Activated naive CD4-positive, alpha-beta T cell treated with anti-CD3 and anti-CD28 coated beads, Interleukin-2, amount 50 U/mL, for 16 hours (primary cell): ENCODE data around the gene ZMIZ1.

ENCODE experiments used
- DNase-seq: peaks from one replicate; pipeline ENCODE4 v3.0.0-alpha.2; 2020

The ZMIZ1 gene

DNA sequence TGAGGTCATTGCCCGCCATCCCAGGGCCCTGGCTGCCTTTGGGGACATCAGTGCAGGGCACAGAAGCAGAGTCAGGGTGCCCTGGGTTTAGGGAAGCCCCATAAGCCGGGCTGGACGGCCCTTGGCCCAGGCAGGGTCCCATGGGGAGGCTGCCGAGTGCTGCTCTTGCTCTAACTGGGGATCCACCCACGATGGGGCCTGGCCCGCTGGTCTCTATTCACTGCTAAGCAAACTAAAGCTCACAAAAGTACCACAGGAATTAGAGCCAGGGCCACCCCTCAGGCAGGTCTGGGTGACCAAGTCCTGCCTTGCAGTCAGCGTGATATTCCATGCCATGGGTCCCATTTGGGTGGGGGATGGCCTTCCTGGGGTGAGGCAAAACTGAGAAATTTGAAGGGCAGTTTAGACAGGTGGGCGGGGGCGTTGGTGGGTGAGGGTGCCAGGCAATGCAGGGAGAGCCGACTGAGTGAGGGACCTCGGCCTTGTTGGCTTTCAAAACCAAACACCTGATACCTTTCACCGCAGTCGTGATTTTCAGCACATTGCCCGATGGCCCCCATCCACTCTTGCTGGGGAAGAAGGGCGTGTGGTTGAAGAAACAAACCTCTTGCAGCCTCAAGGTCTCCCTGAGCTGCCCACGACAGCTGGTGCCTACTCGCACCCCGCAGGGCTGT is 185.7 kb downstream of the ZMIZ1 start:
- no peak for DNase-seq

DNA sequence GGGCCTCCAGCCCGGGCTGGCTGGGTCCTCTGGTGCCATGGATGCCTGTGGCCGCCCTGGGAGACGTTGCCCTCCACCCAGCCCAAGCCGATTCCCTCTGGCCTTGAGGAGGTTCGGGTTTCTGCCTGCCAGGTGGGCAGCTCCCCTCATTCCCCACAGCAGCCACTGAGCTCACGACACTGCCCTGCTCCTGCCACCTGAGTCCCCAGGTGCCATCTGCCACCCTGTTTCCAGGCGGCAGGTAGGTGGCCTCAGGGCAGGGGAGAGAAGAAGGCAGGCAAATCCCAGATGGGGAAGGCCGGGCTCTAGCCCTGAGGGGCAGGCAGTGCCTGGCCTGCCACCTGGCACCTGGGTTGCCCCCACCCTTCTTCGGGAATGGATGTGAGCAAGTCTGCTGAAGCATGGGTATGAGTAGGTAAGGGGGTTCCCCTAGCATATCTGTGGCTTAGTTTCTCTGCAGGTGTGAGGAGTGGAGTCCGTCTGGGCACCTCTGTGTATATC is 186.3 kb downstream of the ZMIZ1 start:
- DNase-seq, result no peak

DNA sequence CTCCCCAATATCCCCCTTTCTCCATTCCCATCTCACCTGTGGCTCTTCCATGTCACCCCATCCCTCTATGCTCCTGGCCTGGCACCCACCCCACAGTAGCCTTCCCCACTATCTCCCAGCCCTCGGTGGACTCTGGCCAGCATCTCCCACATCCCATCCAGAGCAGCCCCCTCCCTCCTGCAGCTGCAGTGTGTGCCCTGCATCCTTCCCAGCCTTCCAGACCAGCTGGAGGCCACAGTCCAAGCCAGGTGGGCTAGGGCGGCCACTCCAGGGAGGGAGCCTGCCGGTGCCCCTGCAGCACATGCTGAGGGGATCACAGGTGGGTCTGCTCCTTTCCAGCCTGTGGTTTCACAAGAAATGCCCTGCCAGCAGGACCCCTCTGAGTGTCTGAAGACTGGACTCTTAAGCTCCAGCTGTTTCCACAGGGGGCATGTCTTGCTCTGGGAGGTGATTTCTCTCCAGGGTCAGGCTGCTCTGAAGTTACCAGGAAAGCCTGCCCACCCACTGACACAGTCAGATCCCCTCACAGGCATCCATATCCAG is 187.6 kb downstream of the ZMIZ1 start:
- no peak for DNase-seq

DNA sequence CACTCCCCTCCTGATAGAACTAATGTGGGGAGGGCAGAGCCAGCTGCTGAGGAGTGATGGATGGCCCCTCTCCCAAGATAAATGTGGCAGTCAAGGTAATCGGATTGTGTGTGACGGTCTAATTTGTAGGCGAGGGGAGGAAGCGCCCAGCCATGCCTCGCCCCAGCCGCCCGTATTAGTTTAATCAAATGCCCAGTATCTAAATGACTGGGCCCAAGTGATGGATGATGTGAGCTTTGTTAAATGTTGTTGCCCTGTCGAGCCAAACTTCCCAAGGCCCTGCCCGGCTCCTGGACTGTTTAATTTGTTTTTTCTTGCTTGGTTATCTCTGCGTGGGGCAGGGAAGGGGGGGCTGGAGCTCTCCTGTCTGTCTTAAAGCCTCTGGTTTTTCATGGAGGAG is 190.1 kb downstream of the ZMIZ1 start:
- no peak for DNase-seq

DNA sequence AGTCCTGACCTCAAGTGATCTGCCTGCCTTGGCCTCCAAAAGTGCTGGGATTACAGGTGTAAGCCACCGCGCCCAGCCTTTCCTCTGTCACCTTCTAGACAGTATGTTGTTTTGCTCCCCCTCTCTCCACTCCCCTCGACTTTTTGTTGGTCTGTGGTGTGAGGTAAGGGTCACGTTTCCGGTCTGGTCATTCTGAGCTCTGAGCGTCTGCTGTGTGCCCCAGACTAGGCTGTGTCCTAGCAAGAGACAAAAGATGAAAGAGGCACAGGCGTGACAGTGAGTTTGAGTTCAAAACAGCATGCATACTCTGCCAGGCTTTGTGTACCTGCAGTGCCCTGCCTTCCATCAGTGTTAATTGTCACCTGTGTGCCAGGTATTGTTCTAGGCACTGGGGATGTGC is 191.1 kb downstream of the ZMIZ1 start:
- no peak for DNase-seq

DNA sequence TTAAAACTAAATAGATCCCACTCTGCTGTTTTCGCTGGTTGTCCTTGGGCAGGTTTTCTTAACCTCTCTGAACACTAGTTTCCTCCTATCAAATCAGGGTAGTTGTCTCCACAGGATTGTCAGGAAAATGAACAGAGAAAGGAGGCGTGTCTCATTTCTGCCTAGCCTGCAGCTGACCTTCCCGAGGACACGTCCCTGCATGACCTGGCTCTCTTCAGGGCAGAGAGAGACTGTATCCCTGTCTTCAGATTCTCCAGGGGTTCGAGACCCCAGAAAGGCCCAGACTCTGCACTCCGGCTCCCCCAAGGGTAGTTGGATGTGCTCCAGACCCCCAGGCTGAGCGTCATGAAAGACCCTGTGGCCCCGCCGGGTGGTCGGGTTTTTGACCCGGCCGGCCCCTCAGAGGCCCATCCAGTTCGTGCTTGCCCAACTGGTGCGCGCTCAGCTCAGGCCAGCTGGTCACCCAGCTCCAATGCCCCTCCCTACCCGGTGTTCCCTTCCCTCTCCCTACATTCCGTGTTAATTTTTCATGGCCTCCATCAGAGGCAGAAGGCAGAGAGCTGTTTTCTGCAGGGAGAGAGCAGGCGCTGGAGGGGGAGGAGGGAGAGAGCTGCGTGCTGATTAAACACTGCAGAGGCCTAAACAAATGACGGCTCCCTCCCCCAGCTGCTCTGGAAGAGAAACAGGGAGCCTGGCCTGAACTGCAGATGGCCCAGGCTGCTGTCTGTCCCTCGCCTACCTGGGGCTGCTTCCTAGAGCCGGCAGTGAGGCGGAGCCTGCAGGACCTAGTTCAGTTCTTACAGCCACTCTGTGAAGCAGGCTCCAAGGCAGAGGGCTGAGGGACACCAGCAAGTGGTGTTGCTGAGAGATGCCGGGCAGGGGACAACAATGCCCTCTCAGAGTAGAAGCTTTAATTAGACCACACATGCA is 192.3 kb downstream of the ZMIZ1 start:
- no peak for DNase-seq

DNA sequence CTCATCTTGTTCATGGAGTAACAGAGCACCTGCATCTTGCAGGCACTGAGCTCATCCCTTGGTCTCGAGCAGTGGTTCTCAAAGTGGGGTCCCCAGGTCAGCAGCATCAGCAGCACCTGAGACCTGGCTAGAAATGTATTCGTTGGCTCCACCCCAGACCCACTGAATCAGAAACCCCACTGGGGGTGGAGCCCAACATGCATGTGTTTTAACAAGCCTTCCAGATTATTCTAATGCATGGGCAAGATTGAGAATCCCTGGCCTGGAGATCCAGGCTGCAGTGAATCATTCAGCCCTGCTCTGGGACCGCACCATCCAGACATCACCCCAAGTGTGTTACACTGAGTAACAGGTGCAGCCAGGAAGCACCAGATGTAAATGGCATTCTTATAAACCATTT is 193.4 kb downstream of the ZMIZ1 start:
- no peak for DNase-seq

DNA sequence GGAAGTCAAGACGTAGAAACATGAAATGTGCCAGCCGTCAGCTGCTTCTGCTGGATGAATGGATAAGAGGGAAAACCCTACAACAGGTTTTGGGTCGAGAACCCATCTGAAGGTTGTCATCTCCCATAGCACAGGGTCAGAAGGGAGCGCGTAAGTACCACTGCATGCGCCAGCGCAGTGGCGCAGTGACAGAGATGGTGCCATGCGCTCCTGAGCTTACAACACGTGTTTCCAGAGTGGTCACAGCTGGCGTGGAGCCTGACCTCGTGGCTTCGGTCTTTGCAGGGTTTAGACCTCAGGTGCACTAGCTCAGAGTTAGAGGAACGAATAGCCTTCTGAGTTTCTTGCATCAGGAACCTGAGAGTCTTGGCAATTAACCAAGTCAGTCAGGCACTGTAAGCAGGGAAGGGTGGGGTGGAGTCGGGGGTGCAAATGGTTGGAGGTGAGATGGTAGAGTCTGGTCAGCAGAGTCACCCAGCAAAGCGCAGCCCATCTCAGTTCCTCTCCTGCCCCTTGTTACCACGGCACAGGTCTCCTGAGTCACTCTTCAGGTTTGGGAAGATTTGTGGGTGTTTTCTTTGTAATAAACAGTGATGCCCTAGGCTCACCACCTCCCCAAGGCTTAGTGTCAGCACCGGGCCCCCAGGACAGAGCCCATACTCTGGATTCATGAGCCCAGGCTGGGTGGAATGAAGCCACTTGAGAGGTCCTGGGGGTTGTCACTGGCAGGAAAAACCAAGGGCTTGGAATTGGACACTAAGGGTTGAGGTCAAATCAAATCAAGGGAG is 194.4 kb downstream of the ZMIZ1 start:
- DNase-seq, result no peak

DNA sequence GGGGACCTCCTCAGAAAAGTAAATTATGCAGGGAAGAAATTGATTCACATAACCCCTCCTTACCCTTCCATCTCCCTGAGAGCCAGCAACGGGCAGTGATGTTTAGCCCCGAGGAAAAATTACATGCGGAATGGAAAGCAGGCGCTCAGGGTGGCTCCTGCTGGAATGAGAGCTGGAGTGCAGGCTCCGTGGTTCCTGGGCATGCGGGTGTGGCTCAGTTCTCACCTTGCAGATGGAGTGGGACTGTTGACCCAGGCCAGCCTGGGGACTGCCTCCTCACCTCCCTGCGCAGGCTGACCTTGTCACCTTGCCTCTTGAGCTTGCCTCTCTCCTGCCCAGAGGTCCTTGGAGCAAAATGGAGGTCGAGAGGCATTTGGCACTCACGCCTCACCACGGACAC is 195.2 kb downstream of the ZMIZ1 start:
- DNase-seq, result no peak

DNA sequence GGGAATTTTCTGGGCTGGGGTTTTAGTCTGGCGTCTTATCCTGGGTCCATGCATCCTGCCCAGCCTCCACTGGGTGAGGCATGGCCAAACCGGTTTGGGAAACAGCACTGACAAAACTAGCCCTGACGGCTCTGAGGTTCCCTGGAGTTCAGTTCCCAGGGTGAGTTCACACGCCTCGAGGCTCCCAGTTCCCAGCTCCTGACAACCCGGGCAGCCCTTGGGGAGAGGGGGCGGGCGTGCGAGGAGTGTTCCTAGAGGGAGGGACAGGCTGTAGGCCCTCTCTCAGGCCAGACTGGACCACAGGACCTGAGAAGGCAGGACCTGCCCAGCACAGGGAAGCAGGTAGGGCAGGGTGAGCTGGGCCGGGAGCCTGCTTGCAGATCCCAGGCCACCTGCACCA is 196.2 kb downstream of the ZMIZ1 start:
- DNase-seq, result no peak

DNA sequence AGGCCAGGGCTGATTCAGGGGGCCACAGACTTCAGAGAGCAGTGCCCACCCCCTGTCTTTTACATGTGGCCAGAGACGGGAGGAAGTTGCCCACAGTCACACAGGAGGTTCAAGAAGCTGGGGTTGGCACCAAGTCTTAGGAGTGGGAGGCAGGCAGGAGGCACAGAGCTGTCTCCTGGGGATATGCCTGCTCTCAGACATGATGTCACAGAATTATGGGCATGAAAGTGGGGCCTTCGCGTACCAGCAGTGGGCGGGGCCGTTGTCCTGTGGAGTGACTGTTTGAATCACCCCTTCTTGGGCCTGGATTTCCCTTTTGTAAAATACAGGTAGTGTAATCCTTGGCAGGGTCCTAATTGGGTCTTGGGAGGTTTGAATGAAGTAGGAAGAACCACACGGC is 197.3 kb downstream of the ZMIZ1 start:
- DNase-seq, result no peak

DNA sequence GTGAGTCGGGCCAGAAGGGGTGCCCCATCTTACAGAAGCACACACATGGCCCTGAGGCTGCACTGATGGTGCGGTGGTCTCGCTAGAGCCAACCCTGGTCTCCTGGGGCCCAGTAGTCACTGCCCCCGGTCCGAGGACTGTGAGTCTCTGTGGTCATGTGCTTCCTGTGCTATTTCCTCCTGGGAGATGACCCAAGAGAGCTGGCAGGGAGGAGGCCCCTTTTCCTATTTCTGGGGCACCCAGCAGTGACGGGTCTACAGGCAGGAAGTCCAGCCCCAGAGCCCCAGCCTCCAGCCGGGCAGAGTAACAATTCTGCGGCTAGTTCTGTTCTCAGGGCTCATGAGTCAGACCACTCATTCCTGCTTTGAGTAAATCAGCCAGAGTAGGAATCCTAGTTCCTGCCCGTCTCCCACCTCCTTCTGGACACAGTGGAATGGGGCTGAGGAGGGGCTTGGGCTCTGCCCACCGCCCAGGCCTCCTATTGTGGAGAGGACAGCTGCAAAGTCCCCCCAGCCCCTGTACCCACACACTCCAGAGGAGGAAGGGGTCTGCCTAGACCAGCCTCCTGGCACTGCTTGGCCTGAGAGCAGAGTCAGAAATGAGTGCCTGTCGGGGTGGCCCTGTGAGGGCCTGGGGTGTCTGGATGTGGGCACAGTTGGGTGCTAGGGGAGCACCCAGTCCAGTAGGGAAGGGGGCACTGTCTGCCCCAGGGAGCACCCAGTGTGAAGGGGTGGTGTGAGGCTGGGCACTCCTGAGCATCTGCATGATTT is 198.0 kb downstream of the ZMIZ1 start:
- no peak for DNase-seq

DNA sequence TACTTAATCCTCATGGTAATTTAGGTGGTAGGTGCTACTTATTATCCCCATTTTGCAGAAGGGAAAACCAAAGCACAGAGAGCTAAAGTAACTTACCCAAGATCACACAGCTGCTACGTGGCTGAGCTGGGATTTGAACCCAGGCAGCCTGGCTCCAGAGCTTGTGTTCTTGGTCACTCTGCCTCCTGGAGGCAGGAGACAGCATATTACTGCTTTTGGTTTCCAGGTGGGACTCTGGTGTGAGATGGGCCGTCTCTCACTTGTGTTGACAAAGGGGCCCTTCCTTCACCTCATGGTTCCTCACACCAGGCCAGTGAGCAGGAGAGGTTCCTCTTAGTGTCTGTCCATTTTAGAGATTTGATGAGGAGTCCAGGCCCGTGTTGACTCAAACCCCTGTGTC is 198.7 kb downstream of the ZMIZ1 start:
- no peak for DNase-seq

DNA sequence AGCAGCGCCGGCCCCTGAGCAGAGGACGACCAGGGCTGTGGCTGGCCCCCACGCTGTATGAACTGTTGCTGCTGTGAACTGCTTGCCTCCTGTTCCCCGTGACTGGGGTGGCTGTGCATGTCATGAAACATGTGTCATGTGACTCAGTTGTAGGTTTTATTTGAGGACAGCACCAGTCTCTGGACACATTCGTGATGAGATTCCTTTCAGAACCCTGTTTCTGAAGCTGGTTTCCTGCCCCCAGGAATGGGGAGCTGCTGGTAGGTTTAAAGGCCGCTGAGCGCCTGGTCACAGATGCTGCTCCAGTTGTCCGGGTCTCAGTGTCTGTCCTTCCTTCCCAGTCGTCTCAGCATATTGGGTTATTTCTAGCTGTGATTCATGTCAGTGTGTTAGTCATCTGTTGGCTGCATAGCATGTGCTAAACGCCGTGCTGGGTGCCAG is 199.4 kb downstream of the ZMIZ1 start:
- DNase-seq, result no peak

DNA sequence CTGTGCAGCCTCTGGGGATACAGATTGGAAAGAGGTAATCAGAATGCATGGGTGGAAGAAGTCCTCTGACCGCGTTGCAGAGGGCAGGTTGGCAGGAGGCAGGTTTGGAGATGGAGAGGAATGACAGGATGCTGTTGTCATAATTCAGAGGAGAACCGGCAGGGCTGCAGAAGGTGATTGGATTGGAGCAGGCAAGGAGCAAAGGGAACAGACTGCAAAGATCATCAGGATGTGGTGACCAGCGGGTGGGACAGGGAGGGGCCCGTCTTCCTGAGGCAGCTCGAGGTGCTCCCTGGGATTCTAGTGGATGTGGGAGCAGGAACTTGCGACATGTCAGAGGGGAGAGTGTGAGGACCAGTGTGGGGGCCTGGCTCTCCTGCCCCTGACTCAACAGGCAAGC is 200.0 kb downstream of the ZMIZ1 start:
- no peak for DNase-seq

DNA sequence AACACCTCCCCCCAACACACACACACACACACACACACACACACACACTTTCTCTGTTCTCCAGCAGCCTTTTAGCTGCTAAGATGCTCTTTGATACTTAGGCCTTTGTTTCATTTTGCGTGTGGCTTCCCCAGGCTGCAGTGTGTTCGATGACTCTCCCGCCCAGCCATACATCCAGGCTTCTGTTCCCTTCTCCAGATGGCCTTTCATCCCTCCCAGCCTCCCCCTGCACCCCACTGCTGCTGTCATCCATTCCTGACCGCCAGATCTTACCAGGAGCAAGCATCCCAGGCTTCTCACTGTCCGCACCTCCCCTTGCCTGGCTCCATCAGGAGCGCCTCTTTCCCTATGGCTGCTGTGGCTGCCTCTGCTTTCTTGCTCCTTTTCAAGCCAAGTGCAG is 200.7 kb downstream of the ZMIZ1 start:
- no peak for DNase-seq

DNA sequence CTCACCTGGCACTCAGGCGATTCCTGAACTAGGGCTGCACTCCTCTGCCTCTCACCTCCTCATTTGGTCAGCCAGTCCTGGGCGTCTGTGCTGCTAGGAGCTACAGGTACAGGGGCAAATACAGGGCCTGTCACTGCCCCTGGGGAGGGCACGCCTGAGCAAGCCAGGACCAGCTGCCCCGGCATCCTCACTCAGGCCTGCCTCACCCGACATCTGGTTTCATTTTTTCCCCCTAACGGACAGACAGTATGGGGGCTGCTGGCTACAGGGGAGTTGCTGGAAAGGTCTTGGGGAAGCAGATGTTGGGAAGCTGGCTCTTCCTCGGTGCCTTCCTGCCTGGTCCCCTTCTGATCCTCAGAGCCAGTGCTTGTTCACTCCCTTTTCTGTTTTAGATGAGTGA is 201.2 kb downstream of the ZMIZ1 start:
- no peak for DNase-seq

DNA sequence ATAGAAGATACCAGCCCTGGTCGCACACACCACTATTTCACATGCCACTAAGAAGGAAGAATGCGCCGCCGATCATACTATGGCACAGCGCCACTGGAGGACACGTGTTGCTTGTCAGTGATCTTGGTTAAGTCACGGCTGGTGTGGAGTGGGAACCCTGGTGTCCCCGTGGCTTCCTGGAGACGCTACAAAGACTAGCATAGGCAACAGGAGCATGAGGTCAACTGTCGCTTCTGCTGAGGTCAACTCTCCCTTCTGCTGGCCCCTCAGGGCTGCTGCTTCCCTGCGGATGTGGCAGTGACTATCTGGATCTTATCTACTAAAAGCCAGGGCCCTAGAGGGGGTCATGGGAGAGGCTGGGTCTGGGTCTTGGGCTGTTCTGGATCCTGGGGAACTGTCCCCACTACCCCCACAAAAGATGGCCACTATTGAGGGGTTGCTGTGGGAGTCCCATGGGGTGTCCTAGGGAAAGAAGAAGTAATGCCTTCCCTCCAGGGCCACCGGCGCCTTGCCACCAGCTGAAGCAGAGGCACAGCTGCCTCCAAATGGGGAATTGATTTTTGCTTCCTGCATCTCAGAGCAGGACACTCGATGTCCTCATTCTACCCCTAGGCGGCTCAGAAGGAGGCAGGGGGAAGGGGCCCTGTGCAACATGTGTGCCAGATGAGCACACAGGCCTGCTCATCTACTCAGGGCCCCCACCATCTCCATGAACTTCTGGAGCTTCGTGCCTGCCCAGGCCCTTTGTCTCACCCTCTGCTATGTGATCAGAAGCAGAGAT is 201.9 kb downstream of the ZMIZ1 start:
- no peak for DNase-seq

DNA sequence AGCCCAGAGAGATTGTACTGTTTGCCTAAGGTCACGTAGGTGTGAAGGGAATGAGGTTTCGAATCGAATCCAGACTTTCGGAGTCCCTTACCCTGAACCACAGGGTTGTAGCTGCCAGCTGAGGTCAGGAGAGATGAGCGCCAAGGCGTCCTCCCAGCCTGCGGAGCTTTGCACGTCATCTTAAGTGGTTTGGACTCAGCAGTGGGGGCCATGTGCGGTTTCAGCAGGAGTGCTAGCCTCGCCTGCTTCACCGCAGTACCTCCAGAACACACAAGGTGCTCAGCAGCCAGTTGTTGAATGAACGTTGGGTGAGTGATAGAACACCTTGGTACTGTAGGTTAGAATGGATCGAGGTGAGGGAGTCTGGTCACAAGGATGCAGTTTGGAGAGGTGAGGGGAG is 203.6 kb downstream of the ZMIZ1 start:
- DNase-seq, result no peak

DNA sequence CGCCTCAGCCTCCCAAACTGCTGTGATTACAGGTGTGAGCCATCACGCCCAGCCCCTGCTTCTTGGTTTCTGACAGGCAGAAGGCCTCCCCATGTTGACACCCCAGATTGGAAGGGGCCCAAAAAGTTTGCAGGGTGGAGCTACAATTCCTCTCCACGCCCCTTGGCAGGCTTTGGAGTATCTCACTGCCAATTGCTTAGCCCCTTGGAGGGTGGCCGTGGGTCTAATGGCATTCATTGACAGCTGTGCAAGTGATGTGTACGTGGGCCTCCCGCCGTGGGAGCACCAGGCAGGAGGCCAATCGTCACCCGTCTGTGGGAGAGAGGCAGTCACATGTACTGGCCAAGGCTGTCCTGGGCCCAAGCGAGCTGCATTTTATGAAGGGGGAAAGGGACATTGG is 204.8 kb downstream of the ZMIZ1 start:
- DNase-seq, result no peak
